Gastroesophageal sphincter (tissue), 3 donors: ENCODE measurements around the gene ANKRD65.
"Not testable (repeated sequence)": the region's sequence is repeated elsewhere in the genome, so short reads cannot be mapped to it uniquely, and the experiment has no call there.

Experiments used
- CTCF ChIP-seq, 4 experiments: fragments of 200-600 bp in 2 of 4; fragments of 450-650 bp in 2 of 4; sonication (generic) in 1 of 4; IDR thresholded peaks; one replicate each; pipeline ENCODE4 v1.5.1; 2017 to 2019; ENCODE audit warnings: antibody characterized with exemption in 4 of 4, mild to moderate bottlenecking in 2 of 4, moderate library complexity in 2 of 4
- POLR2A ChIP-seq, 2 donors: fragments of 450-650 bp; IDR thresholded peaks; one replicate each; pipeline ENCODE4 v1.6.1; 2017; ENCODE audit warnings: antibody characterized with exemption in 2 of 2, mild to moderate bottlenecking in 2 of 2, moderate library complexity in 1 of 2
- POLR2AphosphoS5 ChIP-seq: sonication (generic); formaldehyde crosslinking; IDR thresholded peaks from one replicate; pipeline ENCODE4 v1.6.1; 2017; ENCODE audit warnings: antibody characterized with exemption

GRCh38 chr1:1446631-1447030, 25.6 kb upstream of the ANKRD65 start:
- TF ChIP-seq POLR2AphosphoS5; CTCF (IDR thresholded peaks at IDR 0.05); POLR2A (IDR thresholded peaks at IDR 0.05): not testable (repeated sequence)
